Measurements from ENCODE around the gene CORO1C. TPM values are rescaled to one million over a fixed set of nuclear protein-coding genes. Genes with fewer than 3 reads are reported as not detected.

CORO1C gene
- total RNA-seq, 1 donor from 2014 or later = 391 TPM

GRCh38 chr12:108755481-108755880 lies 24.2 kb upstream of the CORO1C start:
- DNase-seq (ENCODE audit: low read depth) (no peak), FAIRE-seq (no peak)
- no peaks in the 10 kb centered on the region for H4K20me1 ChIP-seq (ENCODE audit: insufficient read depth, low read length)
- no peak overlapping the region for H3K4me3 ChIP-seq (ENCODE audit: insufficient read depth, low read depth, low read length)
- no peaks in the 10 kb centered on the region for H3K9me3 Mint-ChIP-seq (ENCODE audit: unreplicated experiment)
- no peaks in the 10 kb centered on the region for H3K36me3 Mint-ChIP-seq (ENCODE audit: low read depth, unreplicated experiment)
- H2AFZ ChIP-seq (ENCODE audit: low read depth, low read length) = no peak overlapping the region
- no peak overlapping the region for H3K27ac ChIP-seq (ENCODE audit: low read depth, low read length)
- H3K27ac Mint-ChIP-seq (ENCODE audit: unreplicated experiment) = no peak overlapping the region
- peaks cover 4% of the 10 kb centered on the region for H3K27me3 Mint-ChIP-seq (ENCODE audit: low read depth, unreplicated experiment)
- no peaks in the 10 kb centered on the region for H3K36me3 ChIP-seq (ENCODE audit: insufficient read depth, low read length)
- no peaks in the 10 kb centered on the region for H3K9me3 ChIP-seq (ENCODE audit: insufficient read depth, low read depth, low read length)
- H3K4me2 ChIP-seq (ENCODE audit: low read length) = no peak overlapping the region
- H3K9ac ChIP-seq (ENCODE audit: low read length) = no peak overlapping the region
- H3K79me2 ChIP-seq (ENCODE audit: insufficient read depth, low read length) = no peaks in the 10 kb centered on the region
- H3K4me1 Mint-ChIP-seq (ENCODE audit: low read depth, unreplicated experiment) = no peaks in the 10 kb centered on the region
- TF ChIP-seq CTCF (IDR thresholded peaks at IDR 0.05; ENCODE audit: insufficient read depth, low read depth, low read length) (no peak), EZH2 (IDR thresholded peaks at IDR 0.05; ENCODE audit: insufficient read depth, low read length) (no peak)
- no peak overlapping the region for H3K4me3 Mint-ChIP-seq (ENCODE audit: unreplicated experiment)
- no peaks in the 10 kb centered on the region for H3K4me1 ChIP-seq (ENCODE audit: insufficient read depth, low read length)
- H3K27me3 ChIP-seq (ENCODE audit: insufficient read depth, low read length) = no peaks in the 10 kb centered on the region

- Histone ChIP-seq H3K9ac (ENCODE audit: low read length) (no peak overlapping the region), H3K4me1 (ENCODE audit: insufficient read depth, low read length) (no peaks in the 10 kb centered on the region), H3K27ac (ENCODE audit: low read depth, low read length) (no peak overlapping the region), H3K36me3 (ENCODE audit: insufficient read depth, low read length) (no peaks in the 10 kb centered on the region), H3K4me3 (ENCODE audit: insufficient read depth, low read depth, low read length) (no peak overlapping the region), H2AFZ (ENCODE audit: low read depth, low read length) (no peak overlapping the region), H3K79me2 (ENCODE audit: insufficient read depth, low read length) (no peaks in the 10 kb centered on the region), H3K4me2 (ENCODE audit: low read length) (no peak overlapping the region), H3K27me3 (ENCODE audit: insufficient read depth, low read length) (no peaks in the 10 kb centered on the region), H3K9me3 (ENCODE audit: insufficient read depth, low read depth, low read length) (no peaks in the 10 kb centered on the region), H4K20me1 (ENCODE audit: insufficient read depth, low read length) (no peaks in the 10 kb centered on the region)
- Mint-ChIP-seq H3K4me3 (ENCODE audit: unreplicated experiment) (no peak overlapping the region), H3K9me3 (ENCODE audit: unreplicated experiment) (no peaks in the 10 kb centered on the region), H3K36me3 (ENCODE audit: low read depth, unreplicated experiment) (no peaks in the 10 kb centered on the region), H3K27me3 (ENCODE audit: low read depth, unreplicated experiment) (peaks cover 4% of the 10 kb centered on the region), H3K4me1 (ENCODE audit: low read depth, unreplicated experiment) (no peaks in the 10 kb centered on the region), H3K27ac (ENCODE audit: unreplicated experiment) (no peak overlapping the region)
- no peak for DNase-seq (ENCODE audit: low read depth)
- FAIRE-seq = no peak
- TF ChIP-seq CTCF (IDR thresholded peaks at IDR 0.05; ENCODE audit: insufficient read depth, low read depth, low read length) (no peak), EZH2 (IDR thresholded peaks at IDR 0.05; ENCODE audit: insufficient read depth, low read length) (no peak)
These were observed 22.7 kb upstream of the CORO1C start for GRCh38 chr12:108753976-108754375.

GRCh38 chr12:108752387-108752786 lies 21.1 kb upstream of the CORO1C start:
- Histone ChIP-seq H3K79me2 (ENCODE audit: insufficient read depth, low read length) (no peaks in the 10 kb centered on the region), H3K27ac (ENCODE audit: low read depth, low read length) (no peak overlapping the region), H4K20me1 (ENCODE audit: insufficient read depth, low read length) (no peaks in the 10 kb centered on the region), H3K36me3 (ENCODE audit: insufficient read depth, low read length) (no peaks in the 10 kb centered on the region), H3K4me3 (ENCODE audit: insufficient read depth, low read depth, low read length) (no peak overlapping the region), H3K4me1 (ENCODE audit: insufficient read depth, low read length) (no peaks in the 10 kb centered on the region), H3K27me3 (ENCODE audit: insufficient read depth, low read length) (no peaks in the 10 kb centered on the region), H3K9me3 (ENCODE audit: insufficient read depth, low read depth, low read length) (no peaks in the 10 kb centered on the region), H2AFZ (ENCODE audit: low read depth, low read length) (no peak overlapping the region), H3K9ac (ENCODE audit: low read length) (no peak overlapping the region), H3K4me2 (ENCODE audit: low read length) (no peak overlapping the region)
- TF ChIP-seq EZH2 (IDR thresholded peaks at IDR 0.05; ENCODE audit: insufficient read depth, low read length) (no peak), CTCF (IDR thresholded peaks at IDR 0.05; ENCODE audit: insufficient read depth, low read depth, low read length) (no peak)
- Mint-ChIP-seq H3K27ac (ENCODE audit: unreplicated experiment) (no peak overlapping the region), H3K4me1 (ENCODE audit: low read depth, unreplicated experiment) (no peaks in the 10 kb centered on the region), H3K9me3 (ENCODE audit: unreplicated experiment) (no peaks in the 10 kb centered on the region), H3K4me3 (ENCODE audit: unreplicated experiment) (no peak overlapping the region), H3K27me3 (ENCODE audit: low read depth, unreplicated experiment) (peaks cover 4% of the 10 kb centered on the region), H3K36me3 (ENCODE audit: low read depth, unreplicated experiment) (no peaks in the 10 kb centered on the region)
- FAIRE-seq = no peak
- no peak for DNase-seq (ENCODE audit: low read depth)

All from astrocyte (in vitro differentiated cells and primary cell).